ENCODE data around the gene SSBP4. TPM values are rescaled to one million over a fixed set of nuclear protein-coding genes. Genes with fewer than 3 reads are reported as not detected.

SSBP4 gene
- total RNA-seq, 3 donors from 2014 or later, result 31.2 to 48.6 (median 41.1) TPM

DNA sequence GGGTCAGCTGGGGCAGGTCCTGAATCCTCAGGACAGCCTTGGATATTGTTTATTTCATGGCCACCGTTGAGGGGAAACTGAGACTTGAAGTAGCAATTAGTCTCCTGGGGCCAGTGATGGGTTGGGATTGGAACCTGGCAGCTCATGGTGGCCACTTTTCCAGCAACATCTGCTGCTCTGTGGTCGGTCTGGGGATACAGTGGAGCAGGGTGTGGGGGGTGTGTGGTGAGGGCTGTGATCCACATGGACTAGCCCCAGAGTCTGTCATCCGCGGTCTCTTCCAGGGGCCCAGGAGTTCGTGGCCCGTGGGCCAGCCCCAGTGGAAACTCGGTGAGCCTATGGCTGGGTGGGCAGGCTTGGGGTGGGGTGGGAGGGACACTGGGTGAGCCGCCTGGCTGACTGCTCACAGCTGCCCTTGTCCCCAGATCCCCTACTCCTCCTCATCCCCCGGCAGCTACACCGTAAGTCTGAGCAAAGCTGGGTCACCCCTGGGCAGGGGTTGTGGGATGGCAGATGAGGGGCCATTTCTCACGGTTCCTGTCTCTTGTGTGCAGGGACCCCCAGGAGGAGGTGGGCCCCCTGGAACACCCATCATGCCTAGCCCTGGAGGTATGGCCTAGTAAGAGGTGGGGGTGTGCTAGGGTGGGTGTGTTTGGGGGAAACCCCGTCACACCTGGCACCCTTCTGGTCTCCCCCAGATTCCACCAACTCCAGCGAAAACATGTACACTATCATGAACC lies 13.2 kb downstream of the SSBP4 start:
- ATAC-seq, result no peak
- Histone ChIP-seq H3K36me3 (ENCODE audit: low read depth) (no peaks in the 10 kb centered on the region), H3K4me3 (no peak overlapping the region), H3K9me3 (no peaks in the 10 kb centered on the region), H3K4me1 (ENCODE audit: low read depth) (peaks cover 27% of the 10 kb centered on the region)
- no peak for DNase-seq
- no peak for TF ChIP-seq CTCF (IDR thresholded peaks at IDR 0.05)
- intact Hi-C loops (cut with DNase I, micrococcal nuclease), result no loop called here

DNA sequence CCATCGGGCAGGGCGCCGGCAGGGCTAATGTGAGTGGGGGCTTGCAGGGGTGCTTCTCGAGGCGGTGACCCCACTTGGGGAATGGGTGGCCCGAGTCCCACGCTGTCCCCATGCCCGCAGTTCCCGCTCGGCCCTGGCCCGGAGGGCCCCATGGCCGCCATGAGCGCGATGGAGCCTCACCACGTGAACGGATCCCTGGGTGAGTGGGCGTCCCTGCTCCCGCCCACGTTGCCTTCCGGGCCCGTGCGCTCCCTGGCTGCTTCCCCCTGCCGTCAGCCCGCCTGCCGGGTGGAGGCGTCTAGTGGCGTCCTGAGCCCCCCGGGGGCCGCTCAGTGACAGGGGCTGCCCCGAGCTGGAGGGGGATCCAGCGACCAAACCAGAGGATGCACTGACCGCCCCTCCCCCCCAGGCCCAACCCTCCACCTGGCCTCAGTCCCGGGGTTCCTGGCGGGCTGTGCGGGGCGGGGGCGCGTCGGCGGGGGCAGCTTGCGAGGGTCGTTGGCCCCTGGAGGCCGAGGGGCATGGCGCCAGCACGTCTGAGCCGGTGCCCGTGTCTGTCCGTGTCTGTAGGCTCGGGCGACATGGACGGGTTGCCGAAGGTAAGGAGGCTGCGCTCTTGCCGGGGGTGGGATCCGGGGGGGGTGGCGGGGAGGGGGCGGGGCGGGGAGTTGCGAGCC lies 14.0 kb downstream of the SSBP4 start:
- peaks cover 34% of the 10 kb centered on the region for H3K4me1 ChIP-seq (ENCODE audit: low read depth)
- no peaks in the 10 kb centered on the region for H3K36me3 ChIP-seq (ENCODE audit: low read depth)
- no peak for ATAC-seq

DNA sequence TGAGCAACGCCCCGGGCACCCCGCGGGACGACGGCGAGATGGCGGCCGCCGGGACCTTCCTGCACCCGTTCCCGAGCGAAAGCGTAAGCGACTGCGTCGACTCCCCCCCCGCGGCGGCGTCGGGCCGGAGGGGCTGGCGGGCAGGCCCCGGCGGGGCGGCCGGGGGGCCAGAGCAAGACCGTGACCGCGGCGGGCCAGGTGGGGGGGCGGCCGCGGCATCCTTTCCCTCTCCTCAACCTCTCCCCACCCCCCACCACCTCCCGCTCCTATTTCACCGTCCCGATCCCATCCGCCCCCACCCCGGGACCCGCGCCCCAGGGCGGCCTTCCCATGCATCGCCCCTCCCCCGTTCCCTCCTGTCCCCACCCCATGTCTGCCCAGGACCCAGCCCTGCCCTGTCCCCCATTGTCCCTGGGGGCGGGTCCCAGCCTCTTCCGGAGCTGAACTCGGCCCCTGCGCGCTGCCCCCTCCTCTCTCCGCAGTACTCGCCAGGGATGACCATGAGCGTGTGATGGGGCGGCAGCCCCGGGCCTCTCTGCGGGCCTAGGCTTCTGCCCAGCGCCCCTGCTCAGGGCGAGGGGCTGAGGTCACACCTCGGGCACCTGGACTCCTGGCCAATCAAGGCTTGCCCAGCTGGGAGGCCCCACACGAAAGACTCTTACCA lies 14.7 kb downstream of the SSBP4 start:
- no peaks in the 10 kb centered on the region for H3K36me3 ChIP-seq (ENCODE audit: low read depth)
- no peak for ATAC-seq
- H3K9me3 ChIP-seq, result no peaks in the 10 kb centered on the region
- intact Hi-C loops (cut with DNase I, micrococcal nuclease), result no loop called here
- no peak for TF ChIP-seq CTCF (IDR thresholded peaks at IDR 0.05)
- DNase-seq, result peak in 2 of 3 donors; percentile 40 to 64
- H3K4me3 ChIP-seq, result no peak overlapping the region
- H3K4me1 ChIP-seq (ENCODE audit: low read depth), result peaks cover 33% of the 10 kb centered on the region

More for the DNA sequence above, 14.0 kb downstream of the SSBP4 start:
- peak in 2 of 3 donors; percentile 57 to 80 for DNase-seq
- intact Hi-C loops (cut with DNase I, micrococcal nuclease), result no loop called here
- no peaks in the 10 kb centered on the region for H3K9me3 ChIP-seq
- no peak for TF ChIP-seq CTCF (IDR thresholded peaks at IDR 0.05)
- H3K4me3 ChIP-seq, result no peak overlapping the region

- H3K4me3 ChIP-seq, result no peak overlapping the region
These were observed 15.4 kb downstream of the SSBP4 start for GRCh38 chr19:18434411-18435175.

More at GRCh38 chr19:18434411-18435175, 15.4 kb downstream of the SSBP4 start:
- ATAC-seq (no peak), DNase-seq (peak in 1 of 3 donors; percentile 52)
- H3K9me3 ChIP-seq, result no peaks in the 10 kb centered on the region
- no peaks in the 10 kb centered on the region for H3K36me3 ChIP-seq (ENCODE audit: low read depth)
- intact Hi-C loops (cut with DNase I, micrococcal nuclease), result no loop called here
- no peak for TF ChIP-seq CTCF (IDR thresholded peaks at IDR 0.05)
- peaks cover 26% of the 10 kb centered on the region for H3K4me1 ChIP-seq (ENCODE audit: low read depth)

Measured in mucosa of descending colon (tissue), 3 donors.